HT-29 (cell line): ENCODE measurements around the gene GID8. TPM values are rescaled to one million over a fixed set of nuclear protein-coding genes. Genes with fewer than 3 reads are reported as not detected.

Experiments
- DNase-seq: peaks from one replicate; pipeline ENCODE4 v3.0.0-alpha.2; 2015; ENCODE audit warnings: low spot score
- total RNA-seq: library from RNA; depleted of rRNA; stranded (reverse); fragments of >200 nt; shearing (Covaris generic); gene quantifications from 2 replicates; pipeline ENCODE4 v1.2.3, GENCODE V29; 2014

Gene GID8
- total RNA-seq, 1 experiment from 2014 or later, result 66.9 TPM

GRCh38 chr20:62969179-62969760, 31.3 kb downstream of the GID8 start:
- DNase-seq, result no peak

- DNase-seq, result no peak
Observed at GRCh38 chr20:62969939-62970306, 32.0 kb downstream of the GID8 start.

DNA sequence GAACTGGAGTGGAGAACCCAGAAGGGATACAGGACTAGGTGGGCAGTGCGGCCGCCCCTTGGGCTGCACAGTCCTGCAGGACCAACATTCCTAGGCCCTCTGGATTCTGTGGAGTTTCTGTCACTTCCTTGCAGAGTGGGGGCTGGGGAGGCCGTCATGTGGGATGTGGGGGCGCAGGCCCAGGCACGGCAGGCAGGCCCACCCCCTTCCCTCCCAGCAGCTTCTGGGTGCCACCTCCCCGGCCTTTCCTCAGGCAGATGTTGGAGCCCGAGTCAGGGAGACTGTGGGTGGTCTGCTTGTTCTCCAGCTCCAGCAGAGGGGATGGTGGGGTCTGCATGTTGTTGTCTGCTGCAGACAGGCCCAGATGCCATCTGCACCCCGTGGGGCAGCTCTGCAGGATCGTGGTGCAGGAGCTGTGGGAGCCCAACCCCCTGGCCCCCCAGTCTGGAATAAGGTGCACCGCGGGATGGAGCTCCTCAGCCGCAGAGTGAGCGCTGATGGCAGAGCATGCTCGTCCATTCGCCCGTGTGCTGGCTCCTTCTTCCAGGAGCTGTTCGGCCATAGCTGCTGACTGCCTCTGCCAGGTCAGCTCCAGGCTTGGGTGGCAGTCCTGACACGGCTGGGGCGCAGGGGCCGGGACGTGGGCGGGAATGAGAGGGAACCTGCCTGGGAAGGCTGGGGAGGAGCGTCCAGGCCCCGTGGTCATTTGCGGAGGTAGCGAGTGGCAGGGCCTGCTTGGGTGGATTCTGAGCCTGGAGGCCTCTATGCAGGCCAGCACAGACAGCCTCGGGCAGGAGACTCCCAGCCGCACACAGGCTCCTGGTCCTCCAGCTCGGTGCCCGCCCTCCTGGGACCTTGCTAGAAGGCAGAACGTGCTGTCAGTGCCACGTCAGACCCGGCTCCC, 32.6 kb downstream of the GID8 start:
- peak; percentile 52 for DNase-seq

- DNase-seq, result no peak
Observed at GRCh38 chr20:62971211-62971949, 33.4 kb downstream of the GID8 start.

DNA sequence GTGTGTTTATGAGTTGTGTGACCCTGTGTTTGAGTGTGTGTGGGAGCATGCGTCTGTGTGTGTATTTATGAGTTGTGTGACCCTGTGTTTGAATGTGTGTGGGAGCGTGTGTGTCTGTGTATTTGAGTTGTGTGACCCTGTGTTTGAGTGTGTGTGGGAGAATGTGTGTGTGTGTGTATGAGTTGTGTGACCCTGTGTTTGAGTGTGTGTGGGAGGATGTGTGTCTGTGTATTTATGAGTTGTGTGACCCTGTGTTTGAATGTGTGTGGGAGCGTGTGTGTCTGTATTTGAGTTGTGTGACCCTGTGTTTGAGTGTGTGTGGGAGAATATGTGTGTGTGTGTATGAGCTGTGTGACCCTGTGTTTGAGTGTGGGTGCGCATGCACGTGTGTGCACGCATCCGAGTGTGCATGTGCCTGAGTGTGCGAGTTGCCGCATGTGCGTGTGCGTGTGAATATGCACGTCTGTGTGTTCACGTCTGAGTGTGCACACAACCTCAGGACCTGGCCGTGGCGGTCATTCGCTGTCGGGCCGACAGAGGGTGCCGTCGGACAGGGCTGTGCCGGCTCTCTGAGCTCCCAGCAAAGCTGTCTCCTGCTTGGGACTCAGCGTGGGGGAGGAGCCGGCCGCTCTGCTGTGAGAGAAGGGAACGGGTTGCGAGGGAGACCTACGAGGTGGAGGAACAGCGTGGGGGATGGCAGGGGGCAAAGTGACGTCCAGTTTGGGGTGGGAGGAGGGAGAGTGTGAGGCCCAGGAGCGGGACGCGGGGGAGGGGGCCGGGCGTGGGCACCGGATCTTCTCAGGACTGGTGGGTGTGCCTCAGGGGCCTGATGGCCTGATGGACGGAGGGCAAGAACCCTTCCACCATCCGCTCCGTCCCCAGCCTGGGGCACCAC, 34.2 kb downstream of the GID8 start:
- DNase-seq, result peak; percentile 94

- no peak for DNase-seq
Observed at GRCh38 chr20:62972845-62973745, 35.1 kb downstream of the GID8 start.

- DNase-seq, result no peak
Observed at GRCh38 chr20:62975251-62975760, 37.4 kb downstream of the GID8 start.

DNA sequence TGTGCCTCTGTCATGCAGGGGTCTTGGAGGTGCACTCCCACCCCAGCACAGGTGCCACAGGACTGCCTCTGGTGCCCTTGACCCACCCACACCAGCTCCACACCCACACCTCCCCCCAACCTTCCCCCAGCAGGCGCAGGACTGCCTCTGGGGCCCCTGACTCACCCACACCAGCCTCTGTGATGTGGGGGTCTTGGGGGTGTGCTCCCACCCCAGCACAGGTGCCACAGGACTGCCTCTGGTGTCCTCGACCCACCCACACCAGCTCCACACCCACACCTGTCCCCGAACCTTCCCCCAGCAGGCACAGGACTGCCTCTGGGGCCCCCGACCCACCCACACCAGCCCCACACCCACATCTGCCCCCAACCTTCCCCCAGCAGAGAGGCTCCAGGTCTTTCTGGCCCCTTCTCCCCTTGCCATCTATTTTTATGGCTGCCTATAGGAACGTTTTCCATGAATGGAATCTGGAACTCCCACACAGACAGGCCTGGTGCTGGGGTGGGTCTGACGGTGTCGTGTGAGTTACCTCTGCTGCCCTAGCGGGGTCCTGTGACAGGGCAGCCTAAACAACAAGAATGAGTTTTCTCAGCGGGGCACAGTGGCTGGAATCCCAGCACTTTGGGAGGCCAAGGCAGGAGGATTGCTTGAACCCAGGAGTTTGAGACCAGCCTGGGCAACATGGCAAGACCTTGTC, 38.0 kb downstream of the GID8 start:
- no peak for DNase-seq

DNA sequence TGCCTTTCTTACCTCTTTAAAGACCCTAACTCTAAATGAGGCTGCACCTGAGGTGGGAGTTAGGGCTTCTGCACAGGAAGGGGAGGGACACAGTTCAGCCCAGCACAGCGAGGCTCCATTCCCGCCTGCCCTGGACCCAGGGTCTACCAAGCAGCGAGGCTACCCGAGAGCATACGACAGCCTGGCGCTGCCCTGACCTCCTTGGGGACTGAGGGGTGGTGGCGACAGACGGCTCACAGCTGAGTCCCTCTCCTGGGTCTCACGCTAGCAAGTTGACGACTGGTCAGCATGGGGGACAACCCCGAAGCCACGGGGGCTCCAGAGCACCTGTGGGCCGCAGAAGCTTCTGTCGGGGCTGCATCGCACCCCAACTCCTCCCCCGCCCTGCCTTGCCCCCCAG, 38.9 kb downstream of the GID8 start:
- DNase-seq, result no peak

DNA sequence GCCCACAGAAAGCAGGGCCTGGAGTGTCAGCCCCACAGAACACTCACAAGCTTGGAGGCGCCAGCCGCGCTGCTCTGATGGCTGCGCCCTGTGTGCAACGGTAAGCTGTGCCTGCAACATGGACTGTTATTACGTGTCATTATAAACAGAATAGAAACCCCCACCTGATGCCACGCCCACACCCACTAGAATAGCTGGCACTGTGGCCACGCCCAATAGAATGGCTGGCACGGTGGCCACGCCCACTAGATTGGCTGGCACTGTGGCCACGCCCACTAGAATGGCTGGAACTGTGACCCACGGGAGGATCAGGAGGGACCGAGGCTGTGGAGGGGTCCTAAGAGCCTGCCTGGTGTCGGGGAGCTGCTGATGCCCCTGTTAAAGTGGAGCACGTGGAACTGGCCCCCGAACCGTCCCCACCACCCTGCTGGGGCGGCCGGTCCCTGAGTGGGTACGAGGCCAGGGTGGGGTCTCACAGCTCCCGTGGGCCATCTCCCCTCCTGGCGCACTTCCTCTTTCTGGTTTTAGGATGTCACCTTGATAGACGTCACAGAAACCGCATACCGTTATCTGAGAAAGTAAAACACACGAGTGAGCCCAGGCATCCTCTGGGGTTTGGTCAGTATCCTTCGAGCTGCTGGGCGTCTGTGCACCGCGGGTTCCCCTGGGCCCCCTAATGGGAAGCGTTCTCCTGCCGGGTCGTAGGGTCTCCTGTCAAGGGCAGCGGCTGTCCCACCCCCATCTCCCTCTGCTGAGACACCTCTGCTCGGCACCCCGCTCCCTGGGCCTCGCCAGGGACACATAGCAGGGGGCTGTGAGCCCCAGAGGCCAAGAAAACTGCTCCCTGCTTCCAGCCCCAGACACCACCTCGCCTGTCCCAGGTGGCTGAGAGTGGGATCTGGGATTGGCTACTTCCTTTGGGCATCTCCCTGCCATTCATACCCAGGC, 39.9 kb downstream of the GID8 start:
- DNase-seq, result peak; percentile 80

DNA sequence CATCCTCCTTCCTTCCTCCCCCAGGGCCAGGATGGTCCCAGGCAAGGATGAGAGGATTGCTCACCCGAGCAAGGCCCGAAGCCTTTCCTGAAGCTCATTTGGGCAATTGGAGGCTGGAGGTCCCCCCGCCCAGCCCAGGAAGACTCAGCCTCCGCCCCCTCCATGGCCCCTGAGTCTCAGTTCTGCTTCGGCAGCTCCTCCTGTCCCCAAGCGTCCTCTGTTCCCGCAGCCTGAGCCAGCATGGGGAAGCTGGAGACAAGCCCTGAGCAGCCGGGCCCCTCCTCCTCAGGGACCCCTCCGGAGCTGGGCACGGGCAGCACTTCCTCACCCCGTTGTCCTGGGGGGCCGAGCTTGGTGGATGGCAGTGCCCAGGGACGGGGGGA, 40.6 kb downstream of the GID8 start:
- no peak for DNase-seq

DNA sequence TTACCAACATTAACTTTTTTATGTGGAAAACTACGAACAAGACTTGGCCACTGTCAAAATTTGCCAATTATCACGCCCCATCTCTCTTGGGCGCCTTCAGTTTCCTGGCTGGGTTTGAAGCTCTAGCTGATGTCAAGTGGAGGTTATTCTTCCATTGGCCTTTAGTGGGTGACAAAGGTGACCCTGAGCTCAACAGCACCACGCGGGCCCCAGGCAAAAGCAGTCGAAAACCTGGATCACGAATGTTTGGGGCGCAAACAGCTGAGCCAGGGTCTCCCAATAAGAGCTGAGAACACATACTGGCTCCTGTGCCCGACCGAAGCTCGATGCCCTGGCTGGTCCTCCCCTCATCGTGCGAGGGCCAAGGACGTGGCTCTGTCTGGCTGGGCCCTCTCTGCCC, 41.4 kb downstream of the GID8 start:
- no peak for DNase-seq

- no peak for DNase-seq
Observed at GRCh38 chr20:62979876-62980373, 42.0 kb downstream of the GID8 start.

- no peak for DNase-seq
Observed at GRCh38 chr20:62980380-62980960, 42.5 kb downstream of the GID8 start.

- no peak for DNase-seq
Observed at GRCh38 chr20:62980970-62981369, 43.0 kb downstream of the GID8 start.

- no peak for DNase-seq
Observed at GRCh38 chr20:62982124-62983075, 44.5 kb downstream of the GID8 start.

DNA sequence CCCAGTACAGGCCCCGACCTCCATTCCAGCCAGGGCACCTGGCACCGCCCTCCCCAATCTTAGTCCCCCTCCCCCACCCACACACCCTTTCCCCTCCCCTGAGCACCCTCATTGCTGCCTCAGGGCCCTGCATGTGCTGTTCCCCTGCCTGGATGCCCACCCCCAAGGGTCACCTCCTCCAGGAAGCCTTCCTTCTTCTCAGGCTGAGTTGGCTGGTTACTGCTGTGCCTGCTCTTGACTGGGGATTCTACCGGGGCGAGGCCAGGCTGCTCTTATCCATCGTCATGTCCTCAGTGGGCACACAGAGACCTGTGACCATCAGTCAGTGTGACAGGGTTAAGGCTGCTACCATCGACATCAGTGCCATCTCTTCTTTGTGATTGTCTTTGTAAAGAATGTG, 45.3 kb downstream of the GID8 start:
- DNase-seq, result no peak
